ENCODE measurements around the gene RAB10. TPM values are rescaled to one million over a fixed set of nuclear protein-coding genes. Genes with fewer than 3 reads are reported as not detected.

RAB10 gene
- total and polyA plus RNA-seq, 2 donors from 2014 or later, result 59.8 to 122 TPM

GRCh38 chr2:26182887-26183630 is 149.2 kb downstream of the RAB10 start:
- Histone ChIP-seq H3K4me1 (ENCODE audit: control insufficient read depth in 2 of 3, insufficient read depth in 2 of 3, low read depth in 1 of 3, low read length in 3 of 3) (peaks cover 0 to 8% (median 0%) of the 10 kb centered on the region in 3 donors), H3K4me3 (ENCODE audit: low read length in 3 of 3) (no peak overlapping the region), H3K27ac (ENCODE audit: low read depth in 2 of 2, low read length in 2 of 2) (no peak overlapping the region), H3K9me3 (ENCODE audit: control insufficient read depth in 2 of 3, insufficient read depth in 1 of 3, low read length in 3 of 3) (no peaks in the 10 kb centered on the region), H3K27me3 (ENCODE audit: control insufficient read depth, insufficient read depth, low read length) (no peaks in the 10 kb centered on the region), H3K9ac (ENCODE audit: low read length in 3 of 3) (no peak overlapping the region), H3K36me3 (ENCODE audit: control insufficient read depth in 2 of 3, insufficient read depth in 3 of 3, low read length in 3 of 3) (no peaks in the 10 kb centered on the region)
- DNase-seq, result no peak
- TF ChIP-seq, protein P1, sequence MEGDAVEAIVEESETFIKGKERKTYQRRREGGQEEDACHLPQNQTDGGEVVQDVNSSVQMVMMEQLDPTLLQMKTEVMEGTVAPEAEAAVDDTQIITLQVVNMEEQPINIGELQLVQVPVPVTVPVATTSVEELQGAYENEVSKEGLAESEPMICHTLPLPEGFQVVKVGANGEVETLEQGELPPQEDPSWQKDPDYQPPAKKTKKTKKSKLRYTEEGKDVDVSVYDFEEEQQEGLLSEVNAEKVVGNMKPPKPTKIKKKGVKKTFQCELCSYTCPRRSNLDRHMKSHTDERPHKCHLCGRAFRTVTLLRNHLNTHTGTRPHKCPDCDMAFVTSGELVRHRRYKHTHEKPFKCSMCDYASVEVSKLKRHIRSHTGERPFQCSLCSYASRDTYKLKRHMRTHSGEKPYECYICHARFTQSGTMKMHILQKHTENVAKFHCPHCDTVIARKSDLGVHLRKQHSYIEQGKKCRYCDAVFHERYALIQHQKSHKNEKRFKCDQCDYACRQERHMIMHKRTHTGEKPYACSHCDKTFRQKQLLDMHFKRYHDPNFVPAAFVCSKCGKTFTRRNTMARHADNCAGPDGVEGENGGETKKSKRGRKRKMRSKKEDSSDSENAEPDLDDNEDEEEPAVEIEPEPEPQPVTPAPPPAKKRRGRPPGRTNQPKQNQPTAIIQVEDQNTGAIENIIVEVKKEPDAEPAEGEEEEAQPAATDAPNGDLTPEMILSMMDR (IDR thresholded peaks at IDR 0.05; ENCODE audit: borderline replicate concordance, extremely low read depth, insufficient read depth), result no peak
- intact Hi-C loops (cut with DNase I), result no loop called here
- FAIRE-seq, result no peak

DNA sequence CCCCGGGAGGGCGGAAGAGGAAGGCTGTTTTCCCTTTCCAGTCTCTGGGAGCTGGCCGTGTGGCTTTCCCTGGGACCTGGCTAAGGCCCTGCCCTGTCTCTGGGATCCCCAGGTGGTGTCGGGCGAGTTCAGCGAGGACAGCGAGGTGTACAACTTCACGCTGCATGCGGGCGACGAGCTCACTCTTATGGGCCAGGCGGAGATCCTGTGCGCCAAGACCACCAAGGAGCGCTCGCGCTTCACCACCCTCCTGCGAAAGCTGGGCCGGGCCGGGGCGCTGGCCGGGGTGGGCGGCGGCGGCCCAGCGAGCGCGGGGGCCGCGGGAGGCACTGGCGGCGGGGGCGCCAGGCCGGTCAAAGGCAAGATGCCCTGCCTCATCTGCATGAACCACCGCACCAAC is 150.2 kb downstream of the RAB10 start:
- no peak overlapping the region for H3K27ac ChIP-seq (ENCODE audit: low read depth in 2 of 2, low read length in 2 of 2)
- TF ChIP-seq, protein P1 (IDR thresholded peaks at IDR 0.05; ENCODE audit: borderline replicate concordance, extremely low read depth, insufficient read depth), result no peak
- H3K4me1 ChIP-seq (ENCODE audit: control insufficient read depth in 2 of 3, insufficient read depth in 2 of 3, low read depth in 1 of 3, low read length in 3 of 3), result peaks cover 0 to 8% (median 0%) of the 10 kb centered on the region in 3 donors
- H3K36me3 ChIP-seq (ENCODE audit: control insufficient read depth in 2 of 3, insufficient read depth in 3 of 3, low read length in 3 of 3), result no peaks in the 10 kb centered on the region
- intact Hi-C loops (cut with DNase I), result no loop called here
- H3K4me3 ChIP-seq (ENCODE audit: low read length in 3 of 3), result peak overlapping the region; percentile 39 to 54 (median 42)
- DNase-seq (peak in 1 of 5 donors; percentile 74), FAIRE-seq (no peak)
- H3K9me3 ChIP-seq (ENCODE audit: control insufficient read depth in 2 of 3, insufficient read depth in 1 of 3, low read length in 3 of 3), result no peaks in the 10 kb centered on the region
- no peak overlapping the region for H3K9ac ChIP-seq (ENCODE audit: low read length in 3 of 3)
- H3K27me3 ChIP-seq (ENCODE audit: control insufficient read depth, insufficient read depth, low read length), result no peaks in the 10 kb centered on the region

DNA sequence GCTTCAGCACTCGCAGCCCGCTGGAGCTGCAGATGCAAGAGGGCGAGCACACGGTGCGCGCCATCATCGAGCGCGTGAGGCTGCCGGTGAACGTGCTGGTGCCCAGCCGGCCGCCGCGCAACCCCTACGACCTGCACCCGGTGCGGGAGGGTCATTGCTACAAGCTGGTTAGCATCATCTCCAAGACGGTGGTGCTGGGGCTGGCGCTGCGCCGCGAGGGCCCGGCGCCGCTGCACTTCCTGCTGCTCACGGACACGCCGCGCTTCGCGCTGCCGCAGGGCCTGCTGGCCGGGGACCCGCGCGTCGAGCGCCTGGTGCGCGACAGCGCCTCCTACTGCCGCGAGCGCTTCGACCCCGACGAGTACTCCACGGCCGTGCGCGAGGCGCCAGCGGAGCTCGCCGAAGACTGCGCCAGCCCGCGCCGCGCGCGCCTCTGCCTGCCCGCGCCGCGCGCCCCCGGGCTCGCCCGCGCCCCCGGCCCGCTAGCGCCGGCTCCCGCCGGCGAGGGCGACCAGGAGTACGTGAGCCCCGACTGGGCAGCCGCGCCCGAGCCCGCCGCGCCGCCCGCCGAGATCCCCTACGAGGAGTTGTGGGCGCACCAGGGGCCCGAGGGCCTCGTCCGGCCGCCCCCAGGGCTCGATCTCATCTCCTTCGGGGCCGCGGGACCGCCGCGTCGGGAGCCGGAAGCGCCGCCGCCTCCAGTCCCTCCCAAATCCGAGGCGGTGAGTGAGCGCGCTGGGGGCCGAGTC is 150.8 kb downstream of the RAB10 start:
- DNase-seq, result peak; percentile 89 to 95 (median 92)
- Histone ChIP-seq H3K4me1 (ENCODE audit: control insufficient read depth in 2 of 3, insufficient read depth in 2 of 3, low read depth in 1 of 3, low read length in 3 of 3) (peaks cover 0 to 4% (median 0%) of the 10 kb centered on the region in 3 donors), H3K27me3 (ENCODE audit: control insufficient read depth, insufficient read depth, low read length) (no peaks in the 10 kb centered on the region), H3K36me3 (ENCODE audit: control insufficient read depth in 2 of 3, insufficient read depth in 3 of 3, low read length in 3 of 3) (no peaks in the 10 kb centered on the region), H3K4me3 (ENCODE audit: low read length in 3 of 3) (peak overlapping the region; percentile 39 to 54 (median 42)), H3K9me3 (ENCODE audit: control insufficient read depth in 2 of 3, insufficient read depth in 1 of 3, low read length in 3 of 3) (no peaks in the 10 kb centered on the region), H3K9ac (ENCODE audit: low read length in 3 of 3) (peak overlapping the region in 1 of 3 donors; percentile 18), H3K27ac (ENCODE audit: low read depth in 2 of 2, low read length in 2 of 2) (no peak overlapping the region)
- TF ChIP-seq, protein P1 (IDR thresholded peaks at IDR 0.05; ENCODE audit: borderline replicate concordance, extremely low read depth, insufficient read depth), result peak; percentile 74
- no peak for FAIRE-seq
- intact Hi-C loops (cut with DNase I), result no loop called here
